Panc1 (cell line): ENCODE measurements around the gene DDX24.

Experiments used
- CTCF ChIP-seq: fragments of 450-650 bp; IDR thresholded peaks from 2 replicates; pipeline ENCODE4 v1.5.1; 2017; ENCODE audit warnings: mild to moderate bottlenecking
- SIN3A ChIP-seq: IDR thresholded peaks from 2 replicates; pipeline ENCODE4 v1.6.1; 2012; ENCODE audit warnings: low read depth, mild to moderate bottlenecking, low read length, moderate library complexity, borderline replicate concordance; ENCODE audit not compliant: insufficient read depth
- TCF7L2 ChIP-seq: IDR thresholded peaks from 2 replicates; pipeline ENCODE4 v1.6.1; 2011; ENCODE audit warnings: mild to moderate bottlenecking, low read depth, low read length, inconsistent platforms

- no peak for TF ChIP-seq CTCF
- TF ChIP-seq SIN3A = no peak
- no peak for TF ChIP-seq TCF7L2
These were observed 41.9 kb downstream of the DDX24 start for GRCh38 chr14:94038921-94039629.
